ENCODE data around the gene EEA1.

DNA sequence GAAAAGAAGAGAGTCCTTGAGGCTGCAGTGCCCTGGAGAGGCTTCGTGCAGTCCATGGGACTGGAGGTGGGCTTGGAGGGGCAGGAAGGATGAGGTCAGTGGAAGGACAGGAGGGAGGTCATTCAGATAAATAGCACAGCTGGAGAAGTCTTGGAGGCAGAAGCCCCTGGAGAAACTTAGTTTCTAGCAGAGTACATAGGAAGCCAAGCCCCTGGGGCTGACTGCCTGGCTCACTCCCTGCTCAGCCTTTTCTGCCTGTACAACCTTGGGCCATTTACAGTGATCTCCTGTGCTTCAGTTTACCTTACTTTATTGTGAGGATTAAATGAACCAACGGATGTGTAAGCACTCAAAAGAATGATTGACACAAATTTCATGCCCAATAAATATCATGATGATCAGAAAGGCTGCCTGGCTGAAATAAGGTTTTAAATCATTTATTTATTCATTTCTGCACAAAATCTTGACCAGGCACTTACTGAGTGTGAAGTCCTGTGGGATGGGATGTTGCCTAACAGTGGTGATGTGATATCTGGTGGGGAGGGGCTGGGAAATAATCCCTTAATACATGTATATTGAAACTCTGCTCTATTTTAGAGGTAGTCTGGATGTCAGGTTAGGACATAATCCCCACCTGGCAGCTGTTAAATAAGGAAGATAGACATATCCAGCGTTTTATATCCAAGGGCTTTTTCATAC lies 172.0 kb downstream of the EEA1 start:
- TF ChIP-seq POLR2A (IDR thresholded peaks at IDR 0.05), result no peak
- TF ChIP-seq, protein P1, sequence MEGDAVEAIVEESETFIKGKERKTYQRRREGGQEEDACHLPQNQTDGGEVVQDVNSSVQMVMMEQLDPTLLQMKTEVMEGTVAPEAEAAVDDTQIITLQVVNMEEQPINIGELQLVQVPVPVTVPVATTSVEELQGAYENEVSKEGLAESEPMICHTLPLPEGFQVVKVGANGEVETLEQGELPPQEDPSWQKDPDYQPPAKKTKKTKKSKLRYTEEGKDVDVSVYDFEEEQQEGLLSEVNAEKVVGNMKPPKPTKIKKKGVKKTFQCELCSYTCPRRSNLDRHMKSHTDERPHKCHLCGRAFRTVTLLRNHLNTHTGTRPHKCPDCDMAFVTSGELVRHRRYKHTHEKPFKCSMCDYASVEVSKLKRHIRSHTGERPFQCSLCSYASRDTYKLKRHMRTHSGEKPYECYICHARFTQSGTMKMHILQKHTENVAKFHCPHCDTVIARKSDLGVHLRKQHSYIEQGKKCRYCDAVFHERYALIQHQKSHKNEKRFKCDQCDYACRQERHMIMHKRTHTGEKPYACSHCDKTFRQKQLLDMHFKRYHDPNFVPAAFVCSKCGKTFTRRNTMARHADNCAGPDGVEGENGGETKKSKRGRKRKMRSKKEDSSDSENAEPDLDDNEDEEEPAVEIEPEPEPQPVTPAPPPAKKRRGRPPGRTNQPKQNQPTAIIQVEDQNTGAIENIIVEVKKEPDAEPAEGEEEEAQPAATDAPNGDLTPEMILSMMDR (IDR thresholded peaks at IDR 0.05), result no peak
